ENCODE measurements around the gene ABCB9. TPM values are rescaled to one million over a fixed set of nuclear protein-coding genes. Genes with fewer than 3 reads are reported as not detected.

ABCB9 gene
- total RNA-seq, 1 experiment from 2014 or later = 1.7 TPM

GRCh38 chr12:122980183-122981035, 14.1 kb upstream of the ABCB9 start, which contains the start of gene ARL6IP4:
TSS of gene ARL6IP4 (plus strand) at chr12:122980681. CDS start at chr12:122981140, 459 bp downstream.
- Histone ChIP-seq H3K36me3 (replicated peaks; ENCODE audit: control insufficient read depth, insufficient read depth, low read length) (peaks cover 2% of the 10 kb centered on the region), H3K27me3 (ENCODE audit: control insufficient read depth, insufficient read depth, low read length) (no peaks in the 10 kb centered on the region), H3K4me3 (ENCODE audit: insufficient read depth, low read depth, low read length) (peak within 1 kb of the TSS; percentile 94)
- DNase-seq = peak; percentile 93

GRCh38 chr12:122979908-122980182, 13.6 kb upstream of the ABCB9 start:
- Histone ChIP-seq H3K4me3 (ENCODE audit: insufficient read depth, low read depth, low read length) (peak overlapping the region; percentile 94), H3K27me3 (ENCODE audit: control insufficient read depth, insufficient read depth, low read length) (no peaks in the 10 kb centered on the region), H3K36me3 (replicated peaks; ENCODE audit: control insufficient read depth, insufficient read depth, low read length) (peaks cover 2% of the 10 kb centered on the region)
- DNase-seq = no peak

GRCh38 chr12:122979001-122979907, 13.0 kb upstream of the ABCB9 start:
- Histone ChIP-seq H3K4me3 (ENCODE audit: insufficient read depth, low read depth, low read length) (peak overlapping the region; percentile 94), H3K27me3 (ENCODE audit: control insufficient read depth, insufficient read depth, low read length) (no peaks in the 10 kb centered on the region), H3K36me3 (replicated peaks; ENCODE audit: control insufficient read depth, insufficient read depth, low read length) (peaks cover 2% of the 10 kb centered on the region)
- no peak for DNase-seq

GRCh38 chr12:122978507-122978955, 12.3 kb upstream of the ABCB9 start:
- Histone ChIP-seq H3K27me3 (ENCODE audit: control insufficient read depth, insufficient read depth, low read length) (no peaks in the 10 kb centered on the region), H3K4me3 (ENCODE audit: insufficient read depth, low read depth, low read length) (no peak overlapping the region), H3K36me3 (replicated peaks; ENCODE audit: control insufficient read depth, insufficient read depth, low read length) (peaks cover 2% of the 10 kb centered on the region)
- DNase-seq = no peak

GRCh38 chr12:122977655-122978392, 11.6 kb upstream of the ABCB9 start:
- Histone ChIP-seq H3K4me3 (ENCODE audit: insufficient read depth, low read depth, low read length) (no peak overlapping the region), H3K27me3 (ENCODE audit: control insufficient read depth, insufficient read depth, low read length) (no peaks in the 10 kb centered on the region), H3K36me3 (replicated peaks; ENCODE audit: control insufficient read depth, insufficient read depth, low read length) (peaks cover 2% of the 10 kb centered on the region)
- DNase-seq = no peak

- Histone ChIP-seq H3K4me3 (ENCODE audit: insufficient read depth, low read depth, low read length) (no peak overlapping the region), H3K36me3 (replicated peaks; ENCODE audit: control insufficient read depth, insufficient read depth, low read length) (no peaks in the 10 kb centered on the region), H3K27me3 (ENCODE audit: control insufficient read depth, insufficient read depth, low read length) (no peaks in the 10 kb centered on the region)
- DNase-seq = no peak
Observed at GRCh38 chr12:122977153-122977552, 10.9 kb upstream of the ABCB9 start.

GRCh38 chr12:122976648-122976975, 10.3 kb upstream of the ABCB9 start:
- no peak for DNase-seq
- Histone ChIP-seq H3K27me3 (ENCODE audit: control insufficient read depth, insufficient read depth, low read length) (no peaks in the 10 kb centered on the region), H3K4me3 (ENCODE audit: insufficient read depth, low read depth, low read length) (no peak overlapping the region), H3K36me3 (replicated peaks; ENCODE audit: control insufficient read depth, insufficient read depth, low read length) (no peaks in the 10 kb centered on the region)

GRCh38 chr12:122975790-122976647, 9.8 kb upstream of the ABCB9 start:
- no peak for DNase-seq
- H3K4me3 ChIP-seq (ENCODE audit: insufficient read depth, low read depth, low read length) = peak overlapping the region; percentile 95
- no peaks in the 10 kb centered on the region for H3K27me3 ChIP-seq (ENCODE audit: control insufficient read depth, insufficient read depth, low read length)
- no peaks in the 10 kb centered on the region for H3K36me3 ChIP-seq (replicated peaks; ENCODE audit: control insufficient read depth, insufficient read depth, low read length)

GRCh38 chr12:122974892-122975789, 8.9 kb upstream of the ABCB9 start, which contains the start of gene OGFOD2:
TSS of gene OGFOD2 (plus strand) at chr12:122975244. CDS start at chr12:122975252, 8 bp downstream.
- H3K36me3 ChIP-seq (replicated peaks; ENCODE audit: control insufficient read depth, insufficient read depth, low read length) = no peaks in the 10 kb centered on the region
- H3K27me3 ChIP-seq (ENCODE audit: control insufficient read depth, insufficient read depth, low read length) = no peaks in the 10 kb centered on the region
- peak; percentile 97 for DNase-seq
- peak within 1 kb of the TSS; percentile 95 for H3K4me3 ChIP-seq (ENCODE audit: insufficient read depth, low read depth, low read length)

- H3K36me3 ChIP-seq (replicated peaks; ENCODE audit: control insufficient read depth, insufficient read depth, low read length) = no peaks in the 10 kb centered on the region
- H3K27me3 ChIP-seq (ENCODE audit: control insufficient read depth, insufficient read depth, low read length) = no peaks in the 10 kb centered on the region
- H3K4me3 ChIP-seq (ENCODE audit: insufficient read depth, low read depth, low read length) = peak overlapping the region; percentile 95
- DNase-seq = peak; percentile 97
Observed at GRCh38 chr12:122974274-122974891, 8.1 kb upstream of the ABCB9 start.

GRCh38 chr12:122969676-122970075, 3.4 kb upstream of the ABCB9 start:
- DNase-seq = no peak
- no peaks in the 10 kb centered on the region for H3K36me3 ChIP-seq (replicated peaks; ENCODE audit: control insufficient read depth, insufficient read depth, low read length)
- H3K27me3 ChIP-seq (ENCODE audit: control insufficient read depth, insufficient read depth, low read length) = peaks cover 3% of the 10 kb centered on the region
- no peak overlapping the region for H3K4me3 ChIP-seq (ENCODE audit: insufficient read depth, low read depth, low read length)

GRCh38 chr12:122968104-122968503, 1.8 kb upstream of the ABCB9 start:
- no peak for DNase-seq
- Histone ChIP-seq H3K27me3 (ENCODE audit: control insufficient read depth, insufficient read depth, low read length) (peaks cover 3% of the 10 kb centered on the region), H3K36me3 (replicated peaks; ENCODE audit: control insufficient read depth, insufficient read depth, low read length) (no peaks in the 10 kb centered on the region), H3K4me3 (ENCODE audit: insufficient read depth, low read depth, low read length) (no peak overlapping the region)

All from H7 (cell line).